ENCODE measurements around the gene NRM.
A peak's percentile ranks its signal among the peaks of the same experiment; 100 is the strongest.
"Not testable (repeated sequence)": the region's sequence is repeated elsewhere in the genome, so short reads cannot be mapped to it uniquely, and the experiment has no call there.

Gene NRM

DNA sequence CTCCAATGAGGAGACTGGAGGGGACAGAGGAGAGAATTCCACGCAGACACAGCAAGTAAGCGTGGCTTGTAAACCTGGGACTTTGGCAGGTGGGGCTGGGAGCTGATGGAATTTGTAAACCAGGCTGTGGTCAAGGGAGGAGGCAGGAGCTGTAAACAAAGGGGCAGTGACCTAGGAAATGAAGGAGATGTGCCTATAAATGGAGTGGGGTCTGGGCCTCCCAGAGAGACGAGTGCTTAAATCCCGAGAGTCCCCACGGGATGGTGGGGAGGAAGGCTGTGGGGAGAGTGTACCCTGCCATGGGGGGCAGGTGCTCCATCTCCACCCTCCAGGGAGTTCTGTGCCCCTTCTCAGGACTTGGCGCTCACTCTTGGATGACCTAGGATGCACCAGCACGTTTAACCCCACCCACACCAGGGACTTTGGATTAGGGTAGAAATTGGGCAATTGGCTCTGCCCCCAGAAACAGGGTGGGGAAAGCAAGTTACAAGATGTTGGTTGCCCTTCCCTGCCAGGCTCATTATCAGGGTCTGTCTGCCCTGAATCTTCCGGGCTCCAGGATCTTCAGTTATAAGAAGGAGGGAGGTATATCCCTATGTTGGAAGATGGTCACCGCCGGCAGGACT lies 14.0 kb downstream of the NRM start:
- DNase-seq (ENCODE audit: insufficient read length, low spot score): no peak
- FAIRE-seq: no peak
- TF ChIP-seq POLR2A (IDR thresholded peaks at IDR 0.05; ENCODE audit: low read depth, low read length) (no peak), POLR2AphosphoS5 (IDR thresholded peaks at IDR 0.05; ENCODE audit: low read depth, low read length) (no peak), SPI1 (IDR thresholded peaks at IDR 0.05; ENCODE audit: low read depth, low read length) (no peak), PAX5 (IDR thresholded peaks at IDR 0.05; ENCODE audit: insufficient read depth, low read length, severe bottlenecking) (no peak), POU2F2 (IDR thresholded peaks at IDR 0.05; ENCODE audit: low read depth, low read length) (no peak), TAF1 (IDR thresholded peaks at IDR 0.05; ENCODE audit: low read depth, low read length) (no peak)

DNA sequence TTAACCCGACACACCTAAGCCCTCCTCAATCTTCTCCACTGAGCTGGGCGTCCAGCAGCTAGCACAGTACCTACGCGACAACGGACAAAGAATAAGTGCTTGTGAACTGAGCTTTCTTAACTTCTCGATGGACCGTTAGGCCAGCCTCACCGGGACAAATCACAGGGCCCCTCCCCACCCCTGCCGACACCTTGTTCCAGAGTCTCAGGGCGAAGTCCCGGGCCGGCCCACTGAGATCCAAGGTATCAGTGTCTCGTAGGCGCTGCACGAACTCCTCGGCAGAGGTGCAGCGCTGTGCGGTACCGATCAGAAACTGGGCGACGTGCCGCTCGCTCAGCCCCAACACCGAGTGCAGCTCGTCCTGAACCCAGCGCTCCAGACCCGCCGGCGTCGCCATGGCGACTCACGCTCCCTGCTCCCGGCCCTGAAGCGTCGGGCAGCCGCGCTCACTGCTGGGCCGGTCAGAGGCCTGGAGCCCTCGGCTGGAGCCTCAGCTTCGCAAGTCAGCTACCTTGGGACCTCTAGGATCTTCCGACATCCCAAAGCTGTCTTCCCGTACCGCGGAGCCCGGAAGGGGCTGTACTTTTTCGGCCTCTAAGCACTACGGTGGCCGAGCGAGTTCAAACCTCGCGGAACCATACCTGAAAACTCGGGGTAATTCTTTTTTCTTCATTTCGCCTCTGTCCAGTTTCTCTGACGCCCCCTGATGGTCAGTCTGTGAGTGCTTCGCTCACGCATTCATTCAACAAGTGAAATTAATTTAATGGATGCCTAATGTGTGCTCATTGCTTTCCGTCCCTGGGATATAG lies 18.1 kb downstream of the NRM start, which contains the start of gene DHX16:
Gene DHX16 (minus strand): TSS at position 562 of the 809 bp plus-strand sequence. CDS start 165 bp downstream, at position 397.
- DNase-seq (ENCODE audit: insufficient read length, low spot score) (peak; percentile 88), FAIRE-seq (peak; percentile 86)
- TF ChIP-seq POLR2AphosphoS5 (IDR thresholded peaks at IDR 0.05; ENCODE audit: low read depth, low read length): peak; percentile 63; the same call in 1 of the 2 replicates
- no peak; the same call in 1 of the 2 replicates for TF ChIP-seq TAF1 (IDR thresholded peaks at IDR 0.05; ENCODE audit: low read depth, low read length)
- peak; percentile 75 for TF ChIP-seq POLR2A (IDR thresholded peaks at IDR 0.05; ENCODE audit: low read depth, low read length)
- TF ChIP-seq PAX5 (IDR thresholded peaks at IDR 0.05; ENCODE audit: insufficient read depth, low read length, severe bottlenecking): no peak
- peak; percentile 67 for TF ChIP-seq POU2F2 (IDR thresholded peaks at IDR 0.05; ENCODE audit: low read depth, low read length)
- no peak for TF ChIP-seq SPI1 (IDR thresholded peaks at IDR 0.05; ENCODE audit: low read depth, low read length)

DNA sequence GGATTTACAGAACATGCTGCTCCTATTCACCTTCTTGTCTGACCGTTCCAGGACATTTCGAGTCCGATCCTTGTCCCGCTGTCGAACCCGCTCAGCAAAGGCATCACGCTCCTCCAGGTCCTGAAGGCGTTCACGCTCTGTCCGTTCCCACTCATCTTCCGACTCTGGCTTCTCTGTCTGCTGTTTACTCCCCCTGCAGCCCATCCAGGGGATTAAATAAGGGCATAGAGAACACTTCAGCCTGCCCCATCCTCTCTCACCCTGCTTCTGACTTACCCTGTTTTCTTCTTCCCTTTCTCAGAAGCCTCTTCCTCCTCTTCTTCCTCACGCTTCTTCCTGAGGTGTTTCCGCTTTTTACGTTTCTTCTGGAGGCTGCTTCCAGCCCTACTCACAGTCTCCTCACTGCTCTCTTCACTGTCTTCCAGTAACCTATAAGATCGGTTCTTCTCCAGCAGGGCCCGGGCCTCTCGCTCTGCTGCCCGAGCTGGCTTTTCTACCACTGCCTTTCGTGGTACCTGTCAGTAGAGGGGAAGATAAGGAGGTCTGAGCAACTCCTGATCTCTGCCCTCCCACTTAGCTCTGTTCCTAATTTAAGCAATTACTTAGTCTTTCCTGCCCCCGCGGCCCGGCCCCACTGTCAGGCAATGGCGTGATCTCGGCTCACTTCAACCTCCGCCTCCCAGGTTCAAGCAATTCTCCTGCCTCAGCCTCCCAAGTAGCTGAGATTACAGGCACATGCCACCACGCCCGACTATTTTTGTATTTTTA lies 19.8 kb downstream of the NRM start:
- no peak for TF ChIP-seq PAX5 (IDR thresholded peaks at IDR 0.05; ENCODE audit: insufficient read depth, low read length, severe bottlenecking)
- no peak for TF ChIP-seq POLR2A (IDR thresholded peaks at IDR 0.05; ENCODE audit: low read depth, low read length)
- no peak for TF ChIP-seq POU2F2 (IDR thresholded peaks at IDR 0.05; ENCODE audit: low read depth, low read length)
- no peak for TF ChIP-seq POLR2AphosphoS5 (IDR thresholded peaks at IDR 0.05; ENCODE audit: low read depth, low read length)
- TF ChIP-seq TAF1 (IDR thresholded peaks at IDR 0.05; ENCODE audit: low read depth, low read length): no peak
- TF ChIP-seq SPI1 (IDR thresholded peaks at IDR 0.05; ENCODE audit: low read depth, low read length): no peak
- no peak for DNase-seq (ENCODE audit: insufficient read length, low spot score)
- no peak for FAIRE-seq

DNA sequence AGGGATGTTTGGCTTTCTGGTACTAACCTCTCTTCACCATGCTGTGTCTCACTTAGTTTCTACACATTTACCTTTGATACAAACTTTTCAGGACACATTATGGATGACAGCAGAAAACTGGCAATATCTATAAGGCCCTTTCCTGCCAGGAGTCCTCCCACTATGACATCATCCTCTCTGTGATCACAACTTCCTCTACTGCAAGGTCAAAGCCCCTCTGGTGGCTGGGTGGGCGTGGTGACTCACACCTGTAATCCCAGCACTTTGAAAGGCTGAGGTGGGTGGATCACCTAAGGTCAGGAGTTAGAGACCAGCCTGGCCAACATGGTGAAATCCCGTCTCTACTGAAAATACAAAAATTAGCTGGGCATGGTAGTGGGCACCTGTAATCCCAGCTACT lies 24.5 kb downstream of the NRM start:
- not testable (repeated sequence) for DNase-seq (ENCODE audit: insufficient read length, low spot score); FAIRE-seq

DNA sequence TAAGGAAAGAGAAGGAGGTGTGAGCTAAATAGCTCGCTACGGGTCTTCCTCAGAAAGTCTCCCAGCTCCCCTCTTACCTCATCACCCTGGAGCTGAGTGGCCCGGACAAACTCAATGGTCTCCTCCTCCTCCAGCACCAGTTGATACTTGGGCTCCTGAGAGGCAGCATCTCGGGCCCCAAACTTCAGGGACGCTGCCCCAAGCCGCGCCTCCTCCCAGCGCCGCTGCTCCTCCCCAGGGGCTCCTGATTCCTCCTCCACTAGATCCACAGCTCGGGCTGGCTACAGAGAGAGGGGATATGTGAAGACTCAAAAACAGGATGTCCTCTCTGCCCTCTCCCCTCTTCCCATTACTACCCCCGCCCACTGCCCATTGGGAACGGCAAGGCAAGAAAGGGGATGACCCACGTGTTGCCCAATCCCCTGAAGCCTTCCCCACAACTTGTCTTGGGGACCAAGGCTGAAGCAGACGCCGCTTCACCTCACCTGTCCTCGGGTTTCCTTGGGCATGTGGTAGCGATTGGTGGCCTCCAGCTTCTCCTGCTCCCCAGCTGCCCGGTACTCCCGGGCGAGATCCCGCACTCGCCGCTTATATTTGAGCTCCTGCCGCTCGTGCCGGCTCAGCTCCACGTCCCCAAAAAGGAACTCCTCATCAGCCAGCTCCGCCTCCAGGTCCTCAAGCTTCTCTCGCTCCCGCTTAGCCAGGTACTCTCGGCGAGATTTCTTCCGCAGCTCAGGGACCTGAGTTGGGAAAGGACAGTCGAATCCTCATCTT lies 25.6 kb downstream of the NRM start:
- DNase-seq (ENCODE audit: insufficient read length, low spot score): no peak
- no peak for TF ChIP-seq SPI1 (IDR thresholded peaks at IDR 0.05; ENCODE audit: low read depth, low read length)
- TF ChIP-seq POLR2A (IDR thresholded peaks at IDR 0.05; ENCODE audit: low read depth, low read length): no peak
- TF ChIP-seq POLR2AphosphoS5 (IDR thresholded peaks at IDR 0.05; ENCODE audit: low read depth, low read length): no peak
- TF ChIP-seq POU2F2 (IDR thresholded peaks at IDR 0.05; ENCODE audit: low read depth, low read length): no peak
- no peak for TF ChIP-seq PAX5 (IDR thresholded peaks at IDR 0.05; ENCODE audit: insufficient read depth, low read length, severe bottlenecking)
- TF ChIP-seq TAF1 (IDR thresholded peaks at IDR 0.05; ENCODE audit: low read depth, low read length): no peak
- no peak for FAIRE-seq

DNA sequence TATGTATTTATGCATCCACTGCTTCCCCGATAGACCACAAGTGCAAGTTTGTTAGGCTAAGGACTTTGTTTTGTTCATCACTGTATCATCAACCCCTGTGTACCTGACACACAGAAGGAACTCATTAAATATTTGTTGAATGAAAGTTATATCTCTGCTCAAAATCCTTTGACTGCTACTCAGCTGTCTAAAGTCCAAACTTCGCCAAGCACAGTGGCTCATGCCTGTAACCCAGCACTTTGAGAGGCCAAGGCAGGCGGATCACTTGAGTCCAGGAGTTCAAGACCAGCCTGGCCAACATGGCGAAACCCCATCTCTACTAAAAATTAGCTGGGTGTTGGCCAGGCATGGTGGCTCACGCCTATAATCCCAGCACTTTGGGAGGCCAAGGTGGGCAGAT lies 32.9 kb downstream of the NRM start:
- not testable (repeated sequence) for FAIRE-seq; DNase-seq (ENCODE audit: insufficient read length, low spot score)

DNA sequence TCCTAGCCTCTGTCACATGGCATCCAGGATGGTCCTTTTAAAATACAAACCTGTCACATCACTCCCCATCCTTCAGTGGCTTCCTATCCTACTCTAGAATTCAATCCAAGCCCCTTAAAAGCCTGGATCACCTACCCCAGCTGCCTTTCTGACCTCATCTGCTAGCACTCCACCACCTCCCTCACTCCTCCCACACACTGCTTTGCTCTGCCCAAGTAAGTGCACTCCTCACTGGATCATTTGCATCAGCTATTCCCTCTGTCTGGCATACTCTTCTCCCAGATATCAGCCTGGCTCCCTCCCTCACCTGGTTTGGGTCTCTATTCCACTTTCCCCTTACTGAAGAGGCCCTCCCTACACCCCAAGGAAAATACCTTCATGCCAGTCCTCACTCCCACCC lies 33.3 kb downstream of the NRM start:
- FAIRE-seq (no peak), DNase-seq (ENCODE audit: insufficient read length, low spot score) (no peak)
- no peak for TF ChIP-seq POLR2A (IDR thresholded peaks at IDR 0.05; ENCODE audit: low read depth, low read length)
- no peak for TF ChIP-seq TAF1 (IDR thresholded peaks at IDR 0.05; ENCODE audit: low read depth, low read length)
- no peak for TF ChIP-seq POU2F2 (IDR thresholded peaks at IDR 0.05; ENCODE audit: low read depth, low read length)
- TF ChIP-seq POLR2AphosphoS5 (IDR thresholded peaks at IDR 0.05; ENCODE audit: low read depth, low read length): no peak
- TF ChIP-seq PAX5 (IDR thresholded peaks at IDR 0.05; ENCODE audit: insufficient read depth, low read length, severe bottlenecking): no peak
- TF ChIP-seq SPI1 (IDR thresholded peaks at IDR 0.05; ENCODE audit: low read depth, low read length): no peak

DNA sequence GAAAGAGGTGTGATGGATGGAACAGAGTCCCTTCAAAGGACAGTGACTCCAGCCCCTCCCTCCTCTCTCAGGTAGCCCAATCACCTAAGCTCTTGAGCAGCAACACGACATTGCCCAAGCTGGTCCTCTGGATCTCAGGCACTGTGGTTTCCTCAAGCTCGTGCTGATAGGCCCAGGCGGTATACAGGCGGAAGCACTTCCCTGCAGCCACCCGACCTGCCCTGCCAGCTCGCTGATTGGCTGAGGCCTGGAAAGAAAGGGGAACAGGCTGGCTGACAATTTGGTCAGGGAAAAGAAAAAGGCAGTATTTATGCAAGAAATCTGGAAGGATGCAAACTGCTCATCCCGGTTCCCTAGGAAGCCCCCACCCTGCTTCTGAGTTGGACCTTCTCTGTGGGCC lies 34.3 kb downstream of the NRM start:
- TF ChIP-seq POLR2AphosphoS5 (IDR thresholded peaks at IDR 0.05; ENCODE audit: low read depth, low read length) (no peak), POU2F2 (IDR thresholded peaks at IDR 0.05; ENCODE audit: low read depth, low read length) (no peak), PAX5 (IDR thresholded peaks at IDR 0.05; ENCODE audit: insufficient read depth, low read length, severe bottlenecking) (no peak), TAF1 (IDR thresholded peaks at IDR 0.05; ENCODE audit: low read depth, low read length) (no peak), POLR2A (IDR thresholded peaks at IDR 0.05; ENCODE audit: low read depth, low read length) (no peak), SPI1 (IDR thresholded peaks at IDR 0.05; ENCODE audit: low read depth, low read length) (no peak)
- FAIRE-seq: no peak
- DNase-seq (ENCODE audit: insufficient read length, low spot score): no peak

DNA sequence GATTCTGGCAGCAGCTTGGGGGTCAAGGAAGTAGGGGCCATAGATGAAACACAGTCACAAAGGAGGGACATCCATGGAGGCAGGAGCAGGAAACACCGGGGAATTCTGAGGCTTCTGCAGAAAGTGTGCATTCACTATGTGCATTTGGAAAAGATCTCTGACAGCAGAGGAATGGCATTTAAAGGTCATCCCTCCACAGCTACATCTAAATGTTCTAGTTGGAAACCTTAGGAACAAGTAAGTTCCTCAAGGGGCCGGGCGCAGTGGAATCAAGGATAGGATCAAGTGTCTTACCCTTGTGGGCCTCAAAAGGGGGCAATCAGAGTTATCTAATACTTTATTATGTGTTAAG lies 35.1 kb downstream of the NRM start:
- no peak for DNase-seq (ENCODE audit: insufficient read length, low spot score)
- TF ChIP-seq POU2F2 (IDR thresholded peaks at IDR 0.05; ENCODE audit: low read depth, low read length) (no peak), SPI1 (IDR thresholded peaks at IDR 0.05; ENCODE audit: low read depth, low read length) (no peak), POLR2A (IDR thresholded peaks at IDR 0.05; ENCODE audit: low read depth, low read length) (no peak), TAF1 (IDR thresholded peaks at IDR 0.05; ENCODE audit: low read depth, low read length) (no peak), POLR2AphosphoS5 (IDR thresholded peaks at IDR 0.05; ENCODE audit: low read depth, low read length) (no peak), PAX5 (IDR thresholded peaks at IDR 0.05; ENCODE audit: insufficient read depth, low read length, severe bottlenecking) (no peak)
- no peak for FAIRE-seq
